ENCODE results near the gene ANKRD6. TPM values are rescaled to one million over a fixed set of nuclear protein-coding genes. Genes with fewer than 3 reads are reported as not detected.
A peak's percentile ranks its signal among the peaks of the same experiment; 100 is the strongest.

The ANKRD6 gene
- total RNA-seq, 1 experiment from 2014 or later, result 25.4 TPM

- TF ChIP-seq EZH2 (IDR thresholded peaks at IDR 0.05; ENCODE audit: borderline replicate concordance, low read depth, low read length, poor library complexity, severe bottlenecking) (no peak), CTCF (conservative IDR thresholded peaks at IDR 0.05; ENCODE audit: low read depth, low read length) (no peak)
- BruUV-seq (replicated peaks), result no TSS peak
- intact Hi-C loops (cut with micrococcal nuclease; ENCODE audit: unreplicated experiment), result loop anchor here (5.0 to 10.0 kb wide), 2 partner anchors 161 to 1039 kb away; no protein-coding TSS in a partner anchor
- ChIA-PET CTCF (no interaction called here), POLR2A (ENCODE audit: low non-redundant PET) (no interaction called here)
- H3K27ac ChIP-seq (ENCODE audit: low read depth, low read length, poor library complexity, severe bottlenecking), result peak overlapping the region; percentile 95
- H3K9me3 ChIP-seq (ENCODE audit: low read depth, low read length, poor library complexity, severe bottlenecking), result no peaks in the 10 kb centered on the region
- no peaks in the 10 kb centered on the region for H3K27me3 ChIP-seq (replicated peaks; ENCODE audit: insufficient read depth, low read depth, low read length, poor library complexity)
- peak; percentile 93 for DNase-seq (ENCODE audit: low spot score)
- H3K4me3 ChIP-seq (ENCODE audit: low read depth, low read length, poor library complexity, severe bottlenecking), result peak overlapping the region; percentile 83
- H3K4me1 ChIP-seq (ENCODE audit: insufficient read depth, low read length, poor library complexity, severe bottlenecking), result peaks cover 61% of the 10 kb centered on the region
- H3K36me3 ChIP-seq (ENCODE audit: insufficient read depth, low read length, poor library complexity, severe bottlenecking), result no peaks in the 10 kb centered on the region
Observed at GRCh38 chr6:89436226-89436625, 3.3 kb downstream of the ANKRD6 start.

DNA sequence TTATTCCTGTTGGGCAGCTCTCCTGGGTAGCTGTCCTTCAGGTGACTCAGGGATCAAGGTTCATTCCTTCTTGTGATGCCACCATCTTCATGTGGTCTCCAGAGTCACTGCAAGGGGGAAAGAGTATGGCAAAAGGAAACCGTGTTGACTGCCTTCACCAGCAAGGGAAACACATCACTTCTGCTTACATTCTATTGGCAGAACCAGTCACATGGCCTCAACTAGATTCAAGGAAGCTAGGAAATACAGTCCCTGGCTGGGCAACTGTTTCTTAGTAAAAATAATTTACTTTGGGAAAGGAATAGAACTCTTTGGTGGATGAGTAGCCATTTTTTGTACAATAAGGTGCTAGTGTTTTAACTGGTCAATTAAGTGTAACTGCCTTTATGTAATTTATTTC, 5.3 kb downstream of the ANKRD6 start:
- intact Hi-C loops (cut with micrococcal nuclease; ENCODE audit: unreplicated experiment), result loop anchor here (5.0 to 10.0 kb wide), 2 partner anchors 159 to 1037 kb away; no protein-coding TSS in a partner anchor
- Histone ChIP-seq H3K9me3 (ENCODE audit: low read depth, low read length, poor library complexity, severe bottlenecking) (no peaks in the 10 kb centered on the region), H3K27ac (ENCODE audit: low read depth, low read length, poor library complexity, severe bottlenecking) (no peak overlapping the region), H3K36me3 (ENCODE audit: insufficient read depth, low read length, poor library complexity, severe bottlenecking) (no peaks in the 10 kb centered on the region), H3K4me3 (ENCODE audit: low read depth, low read length, poor library complexity, severe bottlenecking) (no peak overlapping the region), H3K4me1 (ENCODE audit: insufficient read depth, low read length, poor library complexity, severe bottlenecking) (peaks cover 56% of the 10 kb centered on the region), H3K27me3 (replicated peaks; ENCODE audit: insufficient read depth, low read depth, low read length, poor library complexity) (no peaks in the 10 kb centered on the region)
- BruUV-seq (replicated peaks), result no TSS peak
- ChIA-PET POLR2A (ENCODE audit: low non-redundant PET) (no interaction called here), CTCF (no interaction called here)
- TF ChIP-seq CTCF (conservative IDR thresholded peaks at IDR 0.05; ENCODE audit: low read depth, low read length) (no peak), EZH2 (IDR thresholded peaks at IDR 0.05; ENCODE audit: borderline replicate concordance, low read depth, low read length, poor library complexity, severe bottlenecking) (no peak)
- DNase-seq (ENCODE audit: low spot score), result no peak

DNA sequence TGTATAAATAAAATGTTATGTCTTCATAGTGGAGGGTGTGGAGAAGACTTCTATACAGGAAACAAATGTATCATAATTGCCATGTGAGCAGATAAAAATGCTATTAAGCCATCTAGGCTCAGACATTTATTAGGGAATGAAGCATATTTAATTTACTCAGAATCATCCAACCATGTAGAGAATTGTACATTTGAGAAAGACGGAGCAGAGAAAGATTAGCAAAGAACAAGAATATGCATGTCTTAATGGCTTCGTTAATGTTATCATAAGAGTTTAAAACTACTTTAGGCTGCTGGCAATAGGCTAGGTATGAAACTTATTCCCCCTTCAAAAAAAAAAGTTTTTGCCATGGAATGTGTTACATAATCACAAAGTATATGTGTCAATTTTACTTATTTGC, 6.1 kb downstream of the ANKRD6 start:
- no peak for DNase-seq (ENCODE audit: low spot score)
- H3K4me1 ChIP-seq (ENCODE audit: insufficient read depth, low read length, poor library complexity, severe bottlenecking), result peaks cover 51% of the 10 kb centered on the region
- H3K27ac ChIP-seq (ENCODE audit: low read depth, low read length, poor library complexity, severe bottlenecking), result no peak overlapping the region
- intact Hi-C loops (cut with micrococcal nuclease; ENCODE audit: unreplicated experiment), result loop anchor here (5.0 to 10.0 kb wide), 2 partner anchors 158 to 1036 kb away; no protein-coding TSS in a partner anchor
- ChIA-PET POLR2A (ENCODE audit: low non-redundant PET) (no interaction called here), CTCF (no interaction called here)
- no peaks in the 10 kb centered on the region for H3K9me3 ChIP-seq (ENCODE audit: low read depth, low read length, poor library complexity, severe bottlenecking)
- no peak overlapping the region for H3K4me3 ChIP-seq (ENCODE audit: low read depth, low read length, poor library complexity, severe bottlenecking)
- no peaks in the 10 kb centered on the region for H3K36me3 ChIP-seq (ENCODE audit: insufficient read depth, low read length, poor library complexity, severe bottlenecking)
- TF ChIP-seq EZH2 (IDR thresholded peaks at IDR 0.05; ENCODE audit: borderline replicate concordance, low read depth, low read length, poor library complexity, severe bottlenecking) (no peak), CTCF (conservative IDR thresholded peaks at IDR 0.05; ENCODE audit: low read depth, low read length) (no peak)
- BruUV-seq (replicated peaks), result no TSS peak
- no peaks in the 10 kb centered on the region for H3K27me3 ChIP-seq (replicated peaks; ENCODE audit: insufficient read depth, low read depth, low read length, poor library complexity)

Data from A673 (cell line).